ENCODE results near the gene PRICKLE2.

The PRICKLE2 gene

GRCh38 chr3:64108784-64109317 lies 116.4 kb downstream of the PRICKLE2 start:
- TF ChIP-seq CTCF (IDR thresholded peaks at IDR 0.05; ENCODE audit: low read depth, low read length, missing control alignments): no peak
- Histone ChIP-seq H3K36me3 (replicated peaks) (no peaks in the 10 kb centered on the region), H3K4me3 (ENCODE audit: low read depth, low read length) (no peak overlapping the region), H3K27ac (no peak overlapping the region), H3K27me3 (replicated peaks) (no peaks in the 10 kb centered on the region)
- in situ Hi-C loops (cut with HindIII; ENCODE audit: low pct_ligation_motif_present, low sequenced_read_pairs): no loop called here
- DNase-seq: no peak

- no peak for DNase-seq
- in situ Hi-C loops (cut with HindIII; ENCODE audit: low pct_ligation_motif_present, low sequenced_read_pairs): no loop called here
- H3K27me3 ChIP-seq (replicated peaks): no peaks in the 10 kb centered on the region
- no peak overlapping the region for H3K27ac ChIP-seq
- no peak for TF ChIP-seq CTCF (IDR thresholded peaks at IDR 0.05; ENCODE audit: low read depth, low read length, missing control alignments)
- no peaks in the 10 kb centered on the region for H3K36me3 ChIP-seq (replicated peaks)
- H3K4me3 ChIP-seq (ENCODE audit: low read depth, low read length): no peak overlapping the region
Observed at GRCh38 chr3:64108231-64108630, 117.0 kb downstream of the PRICKLE2 start.

GRCh38 chr3:64107190-64107589 lies 118.1 kb downstream of the PRICKLE2 start:
- H3K27ac ChIP-seq: no peak overlapping the region
- H3K4me3 ChIP-seq (ENCODE audit: low read depth, low read length): no peak overlapping the region
- TF ChIP-seq CTCF (IDR thresholded peaks at IDR 0.05; ENCODE audit: low read depth, low read length, missing control alignments): no peak
- in situ Hi-C loops (cut with HindIII; ENCODE audit: low pct_ligation_motif_present, low sequenced_read_pairs): no loop called here
- DNase-seq: no peak
- H3K36me3 ChIP-seq (replicated peaks): no peaks in the 10 kb centered on the region
- no peaks in the 10 kb centered on the region for H3K27me3 ChIP-seq (replicated peaks)

GRCh38 chr3:64105816-64106215 lies 119.5 kb downstream of the PRICKLE2 start:
- H3K27ac ChIP-seq: no peak overlapping the region
- no peaks in the 10 kb centered on the region for H3K27me3 ChIP-seq (replicated peaks)
- in situ Hi-C loops (cut with HindIII; ENCODE audit: low pct_ligation_motif_present, low sequenced_read_pairs): no loop called here
- no peak for DNase-seq
- no peak for TF ChIP-seq CTCF (IDR thresholded peaks at IDR 0.05; ENCODE audit: low read depth, low read length, missing control alignments)
- H3K4me3 ChIP-seq (ENCODE audit: low read depth, low read length): no peak overlapping the region
- no peaks in the 10 kb centered on the region for H3K36me3 ChIP-seq (replicated peaks)

GRCh38 chr3:64104691-64105111 lies 120.6 kb downstream of the PRICKLE2 start:
- in situ Hi-C loops (cut with HindIII; ENCODE audit: low pct_ligation_motif_present, low sequenced_read_pairs): no loop called here
- no peaks in the 10 kb centered on the region for H3K27me3 ChIP-seq (replicated peaks)
- H3K4me3 ChIP-seq (ENCODE audit: low read depth, low read length): no peak overlapping the region
- H3K36me3 ChIP-seq (replicated peaks): no peaks in the 10 kb centered on the region
- DNase-seq: no peak
- no peak overlapping the region for H3K27ac ChIP-seq
- no peak for TF ChIP-seq CTCF (IDR thresholded peaks at IDR 0.05; ENCODE audit: low read depth, low read length, missing control alignments)

GRCh38 chr3:64104006-64104405 lies 121.3 kb downstream of the PRICKLE2 start:
- Histone ChIP-seq H3K27ac (no peak overlapping the region), H3K36me3 (replicated peaks) (peaks cover 1% of the 10 kb centered on the region), H3K4me3 (ENCODE audit: low read depth, low read length) (no peak overlapping the region), H3K27me3 (replicated peaks) (no peaks in the 10 kb centered on the region)
- DNase-seq: no peak
- no peak for TF ChIP-seq CTCF (IDR thresholded peaks at IDR 0.05; ENCODE audit: low read depth, low read length, missing control alignments)
- in situ Hi-C loops (cut with HindIII; ENCODE audit: low pct_ligation_motif_present, low sequenced_read_pairs): no loop called here
